Right cardiac atrium (tissue), 5 donors: ENCODE measurements around the gene SERTM1. TPM values are rescaled to one million over a fixed set of nuclear protein-coding genes. Genes with fewer than 3 reads are reported as not detected.

ENCODE experiments used
- ATAC-seq, 2 donors: fragments of 200-7000 bp; cut with Tn5 transposase; one replicate each; pipeline versions ENCODE4 v1.8.0 to v1.9.1; 2020; ENCODE audit warnings: moderate library complexity in 2 of 2, mild to moderate bottlenecking in 1 of 2
- DNase-seq, 3 donors: peaks; one replicate each; pipeline ENCODE4 v3.0.0-alpha.2; 2020
- H3K27ac ChIP-seq: one replicate; pipeline ENCODE4 v1.5.1; 2013; ENCODE audit warnings: mild to moderate bottlenecking, low read length, control low read depth, moderate library complexity
- H3K27me3 ChIP-seq: one replicate; pipeline ENCODE4 v1.6.1; 2013; ENCODE audit not compliant: control insufficient read depth, insufficient read depth
- H3K4me1 ChIP-seq: one replicate; pipeline ENCODE4 v1.6.1; 2013; ENCODE audit warnings: low read length; ENCODE audit not compliant: control insufficient read depth, insufficient read depth
- H3K4me3 ChIP-seq: one replicate; pipeline ENCODE4 v1.5.1; 2013; ENCODE audit warnings: low read length, control low read depth
- H3K9me3 ChIP-seq: one replicate; pipeline ENCODE4 v1.6.1; 2013; ENCODE audit warnings: low read length; ENCODE audit not compliant: control insufficient read depth
- WGBS: extraction: QIAGEN DNeasy Blood & Tissue Kit; methylation state at CpG from one replicate; pipeline ENCODE4 v1.1.7; 2013; 5-methylcytosine and 5-hydroxymethylcytosine counted together
- intact Hi-C, 4 donors: fragments of 100-400 bp; cut with DNase I; formaldehyde crosslinking; loops; one replicate each; pipeline versions ENCODE4 v1.11.0 to v1.14.0; 2022 to 2023
- polyA plus RNA-seq: library from polyadenylated mRNA; stranded (reverse); fragments of 200-250 nt; gene quantifications from one replicate; pipeline ENCODE4 v1.2.3, GENCODE V29; 2013
- total RNA-seq, 4 donors: library from RNA; stranded (reverse); fragmentation: NEBNext Ultra II Directional; extraction: Animal tissue kit (Norgen Biotek cat#: 25700); gene quantifications; one replicate each; pipeline ENCODE4 v1.2.1, GENCODE V29; 2021
- donor health status: healthy with polysubstance abuse.
- donor health status: DM: no; HTN: yes; CAD: no.
- donor health status: DM: no; HTN: no; CAD: no.
- donor health status: DM: no; HTN: yes; CAD: no; lungs with severe emphysema.
- donor health status: DM: yes; HTN: yes; CAD: no.

Gene SERTM1
- total and polyA plus RNA-seq, 5 donors: 0.02 to 0.25 (median 0.15) TPM; not detected in 1

DNA sequence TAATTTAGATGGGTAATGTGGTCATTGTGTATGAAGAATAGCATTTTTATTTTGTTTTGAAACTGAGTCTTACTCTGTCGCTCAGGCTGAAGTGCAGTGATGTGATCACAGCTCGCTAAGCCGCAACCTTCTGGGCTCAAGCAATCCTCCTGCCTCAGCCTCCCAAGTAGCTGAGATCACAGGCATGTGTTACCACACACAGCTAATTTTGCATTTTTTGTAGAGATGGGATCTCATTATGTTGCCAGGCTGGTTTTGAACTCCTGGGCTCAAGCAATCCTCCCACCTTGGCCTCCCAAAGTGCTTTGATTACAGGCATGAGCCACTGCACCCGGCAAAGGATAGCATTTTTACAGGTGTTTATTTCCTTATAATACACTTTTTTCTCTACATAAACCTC is 36.6 kb downstream of the SERTM1 start:
- ATAC-seq (no peak), DNase-seq (no peak)
- Histone ChIP-seq H3K4me3 (no peak overlapping the region), H3K27me3 (no peaks in the 10 kb centered on the region), H3K27ac (no peak overlapping the region), H3K9me3 (no peaks in the 10 kb centered on the region), H3K4me1 (no peaks in the 10 kb centered on the region)
- 89% methylated on average over 4 of the region's 4 CpGs for WGBS
- intact Hi-C loops: no loop called here

DNA sequence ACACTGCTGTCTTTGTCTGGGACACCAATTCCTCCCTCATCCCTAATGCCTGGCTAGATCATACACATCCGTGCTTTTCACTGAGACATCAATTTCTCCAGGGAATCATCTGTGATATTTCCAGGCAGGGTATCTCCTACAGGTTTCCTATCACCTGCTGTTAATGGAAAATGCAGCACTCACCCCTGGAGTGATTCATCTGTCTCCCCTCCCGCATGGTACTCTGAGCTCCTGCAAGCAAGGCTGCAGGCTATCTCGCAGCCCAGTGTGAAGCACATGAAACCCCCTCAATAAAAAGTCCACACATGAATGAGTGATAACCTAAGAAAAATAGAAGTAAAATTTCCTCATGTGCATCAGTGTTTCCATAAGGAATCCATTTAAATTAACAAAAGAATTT is 38.5 kb downstream of the SERTM1 start:
- ATAC-seq (no peak), DNase-seq (no peak)
- H3K27me3 ChIP-seq: no peaks in the 10 kb centered on the region
- 55% methylated on average over 3 of the region's 3 CpGs for WGBS
- no peak overlapping the region for H3K27ac ChIP-seq
- no peaks in the 10 kb centered on the region for H3K4me1 ChIP-seq
- no peaks in the 10 kb centered on the region for H3K9me3 ChIP-seq
- no peak overlapping the region for H3K4me3 ChIP-seq
- intact Hi-C loops: no loop called here

DNA sequence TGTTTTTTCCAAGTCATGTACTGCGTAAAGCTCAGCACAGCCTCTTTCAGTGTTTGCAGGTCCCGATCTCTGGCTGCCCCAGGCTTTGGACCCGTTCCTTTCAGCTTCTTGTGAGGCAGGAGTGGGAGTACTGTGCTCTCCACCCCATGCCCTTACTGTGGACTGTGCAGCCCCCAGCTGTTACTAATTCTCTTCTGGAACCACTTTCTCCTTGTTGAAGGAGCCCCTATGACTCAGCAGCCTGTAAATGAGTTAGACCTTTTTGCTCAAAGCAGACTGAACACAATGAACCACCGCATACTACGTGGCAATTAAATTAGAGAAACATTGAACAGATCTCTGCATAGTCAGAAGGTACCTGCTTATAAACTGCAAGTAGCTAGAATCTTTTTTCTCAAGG is 39.0 kb downstream of the SERTM1 start:
- no peak for ATAC-seq
- 66% methylated on average over 5 of the region's 5 CpGs for WGBS
- intact Hi-C loops: no loop called here
- Histone ChIP-seq H3K27me3 (no peaks in the 10 kb centered on the region), H3K4me3 (no peak overlapping the region), H3K9me3 (no peaks in the 10 kb centered on the region), H3K27ac (no peak overlapping the region), H3K4me1 (no peaks in the 10 kb centered on the region)
- no peak for DNase-seq

DNA sequence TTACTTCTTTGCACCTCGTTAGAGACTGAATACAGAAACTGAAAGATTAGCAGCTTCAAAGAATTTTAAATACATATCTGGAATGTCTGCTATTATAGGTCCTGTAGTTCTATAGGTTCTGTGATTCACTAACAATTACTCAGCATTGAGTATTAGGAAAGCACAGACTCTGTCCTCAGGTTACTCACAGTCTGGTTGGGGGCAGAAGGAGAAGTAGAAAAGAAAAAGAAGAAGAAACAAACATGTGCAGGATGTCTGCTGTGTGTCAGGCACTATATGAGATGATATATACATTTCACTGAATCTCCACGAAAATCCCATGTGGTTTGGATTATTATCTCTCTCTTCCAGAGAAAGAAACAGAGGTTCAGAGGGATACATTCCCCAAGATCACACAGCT is 40.1 kb downstream of the SERTM1 start:
- 8% methylated on average over 2 of the region's 2 CpGs for WGBS
- no peak overlapping the region for H3K27ac ChIP-seq

DNA sequence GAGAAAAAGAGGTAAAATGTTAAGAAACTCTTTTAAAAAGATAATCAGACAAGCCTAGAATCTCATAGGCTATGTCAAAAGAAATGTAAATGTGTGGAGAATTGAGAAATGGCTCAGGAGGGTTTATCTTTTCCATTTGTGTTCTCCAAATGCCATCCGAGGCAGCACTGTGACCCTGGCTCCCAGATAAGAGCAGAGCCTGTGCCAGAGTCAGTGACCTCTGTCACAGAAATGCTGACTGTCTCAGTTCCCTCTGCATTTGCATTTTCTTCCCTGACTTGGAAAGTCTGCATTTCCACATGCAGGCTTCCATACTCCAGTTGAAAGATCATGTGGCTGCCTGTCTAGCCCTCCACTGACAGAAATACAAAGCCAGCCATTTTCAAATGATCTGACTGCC is 42.0 kb downstream of the SERTM1 start:
- ATAC-seq (no peak), DNase-seq (no peak)
- H3K27ac ChIP-seq: no peak overlapping the region
- no peaks in the 10 kb centered on the region for H3K4me1 ChIP-seq
- WGBS: 21% methylated on average over 1 of the region's 1 CpG
- no peaks in the 10 kb centered on the region for H3K27me3 ChIP-seq
- no peak overlapping the region for H3K4me3 ChIP-seq
- H3K9me3 ChIP-seq: no peaks in the 10 kb centered on the region
- intact Hi-C loops: no loop called here

More for the DNA sequence above, 40.1 kb downstream of the SERTM1 start:
- Histone ChIP-seq H3K4me3 (no peak overlapping the region), H3K9me3 (no peaks in the 10 kb centered on the region), H3K27me3 (no peaks in the 10 kb centered on the region), H3K4me1 (no peaks in the 10 kb centered on the region)
- intact Hi-C loops: no loop called here
- no peak for DNase-seq
- ATAC-seq: no peak

DNA sequence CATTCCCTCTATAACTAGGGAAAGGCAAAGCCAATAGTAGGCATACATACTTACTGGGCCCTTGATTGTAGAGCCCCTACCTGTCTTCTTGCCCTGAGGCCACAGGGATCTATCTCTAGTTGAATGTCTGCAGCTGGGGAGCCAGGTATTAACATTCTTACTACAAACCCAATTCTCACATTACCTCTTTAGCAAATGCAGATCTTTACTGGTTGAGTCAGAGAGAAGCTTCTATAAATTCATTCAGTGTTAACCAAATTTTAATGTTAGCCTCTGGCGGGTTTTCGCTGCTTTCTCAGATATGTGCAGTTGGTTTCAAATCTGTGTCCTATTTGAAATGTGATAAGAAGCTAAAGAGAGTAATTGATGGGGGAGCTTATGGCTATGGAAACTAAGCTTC is 43.2 kb downstream of the SERTM1 start:
- H3K27me3 ChIP-seq: no peaks in the 10 kb centered on the region
- H3K4me1 ChIP-seq: no peaks in the 10 kb centered on the region
- no peak overlapping the region for H3K27ac ChIP-seq
- ATAC-seq (no peak), DNase-seq (no peak)
- H3K9me3 ChIP-seq: no peaks in the 10 kb centered on the region
- no peak overlapping the region for H3K4me3 ChIP-seq
- intact Hi-C loops: no loop called here
- WGBS: 90% methylated on average over 2 of the region's 2 CpGs

DNA sequence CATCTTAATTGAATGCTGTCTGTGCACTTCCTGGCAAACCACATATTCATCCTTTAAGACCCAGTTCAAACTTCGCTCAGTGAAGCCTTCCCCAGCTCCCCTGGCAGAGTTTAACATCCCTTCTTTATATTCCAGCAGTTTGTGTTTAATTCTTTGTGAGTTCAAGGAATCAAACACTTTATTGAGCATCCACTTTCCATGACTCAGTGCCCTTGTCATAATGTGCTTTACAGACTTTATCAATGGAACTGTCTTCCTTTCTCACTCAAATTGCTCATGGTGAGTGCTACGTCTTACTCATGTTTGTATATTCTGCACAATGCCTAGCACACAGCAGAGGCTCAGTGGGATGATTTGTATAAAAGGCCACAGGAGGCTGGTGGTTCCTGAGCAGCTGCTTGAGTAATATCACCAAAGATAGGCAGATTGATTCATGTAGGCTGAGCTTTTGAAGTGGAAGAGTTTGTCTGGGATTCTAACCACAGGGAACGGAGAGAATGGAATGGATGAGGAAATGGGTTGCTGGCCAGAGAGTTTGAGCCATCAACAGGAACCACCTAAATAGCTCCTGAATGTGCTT is 44.2 kb downstream of the SERTM1 start:
- ATAC-seq (no peak), DNase-seq (no peak)
- intact Hi-C loops: no loop called here
- H3K4me3 ChIP-seq: no peak overlapping the region
- no peaks in the 10 kb centered on the region for H3K27me3 ChIP-seq
- H3K4me1 ChIP-seq: no peaks in the 10 kb centered on the region
- 62% methylated on average over 3 of the region's 3 CpGs for WGBS
- no peaks in the 10 kb centered on the region for H3K9me3 ChIP-seq
- H3K27ac ChIP-seq: no peak overlapping the region

DNA sequence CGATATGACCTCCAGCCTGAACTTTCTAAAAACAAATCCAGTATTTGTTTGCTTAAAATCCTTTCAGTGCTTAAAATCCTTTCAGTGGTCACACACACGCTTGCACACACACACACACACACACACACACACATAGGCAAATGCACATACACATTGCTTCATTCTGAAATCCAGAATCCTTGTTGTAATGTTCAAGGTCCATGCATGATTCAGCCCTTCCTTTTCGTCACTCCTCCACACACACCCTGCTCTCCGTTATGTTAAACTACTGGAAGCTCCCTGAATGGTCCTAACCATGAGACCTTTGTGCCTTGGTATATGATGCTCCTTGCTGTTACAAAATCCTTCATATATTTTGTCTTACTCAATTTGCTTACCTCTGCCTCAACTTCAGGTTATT is 44.9 kb downstream of the SERTM1 start:
- Histone ChIP-seq H3K27me3 (no peaks in the 10 kb centered on the region), H3K4me3 (no peak overlapping the region), H3K4me1 (no peaks in the 10 kb centered on the region), H3K27ac (no peak overlapping the region), H3K9me3 (no peaks in the 10 kb centered on the region)
- WGBS: 84% methylated on average over 4 of the region's 4 CpGs
- DNase-seq (no peak), ATAC-seq (no peak)
- intact Hi-C loops: no loop called here

DNA sequence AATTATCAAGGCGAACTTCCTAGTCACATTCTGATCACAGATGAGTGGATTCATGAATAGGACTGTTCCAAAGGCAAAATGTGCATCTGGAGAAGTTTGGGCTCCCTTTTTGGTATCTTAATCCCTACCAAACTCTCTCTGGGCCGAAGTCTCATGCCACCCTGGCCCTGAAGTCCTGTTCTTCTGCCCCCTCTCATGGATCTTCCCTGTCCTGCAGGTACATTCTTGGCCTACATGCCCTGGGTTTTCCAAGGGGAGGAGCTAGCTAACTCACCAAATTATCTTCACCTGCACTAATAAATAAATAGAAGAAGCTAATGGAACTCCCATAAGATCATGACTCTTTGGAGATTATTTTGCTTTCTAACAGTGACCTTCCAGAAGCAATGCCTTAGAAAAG is 50.3 kb downstream of the SERTM1 start:
- Histone ChIP-seq H3K27me3 (no peaks in the 10 kb centered on the region), H3K4me1 (no peaks in the 10 kb centered on the region), H3K27ac (no peak overlapping the region), H3K9me3 (no peaks in the 10 kb centered on the region), H3K4me3 (no peak overlapping the region)
- ATAC-seq (no peak), DNase-seq (no peak)
- 77% methylated on average over 2 of the region's 2 CpGs for WGBS
- intact Hi-C loops: no loop called here

DNA sequence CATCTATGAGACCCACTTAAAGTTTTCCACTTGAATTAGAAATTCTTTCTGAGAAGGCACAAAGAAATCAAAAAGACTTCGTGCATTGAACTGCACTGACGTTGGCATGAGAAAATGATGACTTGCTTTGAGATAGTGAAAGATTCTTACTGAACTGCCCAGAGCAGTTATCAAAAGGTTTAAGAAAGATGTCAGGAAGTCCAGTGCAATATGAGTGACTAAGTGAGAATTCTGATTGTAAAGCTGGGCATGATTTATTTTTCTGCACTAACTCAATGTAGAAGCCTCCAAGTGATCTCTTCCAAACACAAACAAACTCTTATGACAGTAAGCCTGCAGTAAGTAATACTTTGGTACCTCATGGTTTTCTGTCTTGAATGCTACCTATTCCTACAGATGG is 52.1 kb downstream of the SERTM1 start:
- Histone ChIP-seq H3K27me3 (no peaks in the 10 kb centered on the region), H3K9me3 (no peaks in the 10 kb centered on the region), H3K4me3 (no peak overlapping the region), H3K4me1 (no peaks in the 10 kb centered on the region), H3K27ac (no peak overlapping the region)
- WGBS: 67% methylated on average over 2 of the region's 2 CpGs
- intact Hi-C loops: no loop called here
- DNase-seq: no peak
- no peak for ATAC-seq

DNA sequence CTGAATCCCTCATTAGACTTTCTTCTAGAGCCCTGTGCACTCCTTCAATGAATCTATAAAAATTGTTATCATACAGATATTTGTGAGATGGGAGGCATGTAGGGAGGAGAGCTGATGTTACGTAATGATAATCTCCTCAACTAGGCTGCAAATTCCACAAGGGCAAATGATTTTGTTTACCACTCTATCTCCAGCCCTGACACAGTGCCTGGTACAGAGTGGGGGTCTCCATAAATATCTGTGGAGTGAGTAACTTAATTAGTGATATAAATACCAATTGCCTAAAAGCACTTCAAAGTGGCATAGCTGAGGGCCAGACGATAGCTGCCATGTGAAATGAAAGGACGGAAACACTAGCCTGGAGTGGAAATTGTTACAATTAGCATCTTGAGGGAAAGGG is 54.2 kb downstream of the SERTM1 start:
- no peak for ATAC-seq
- H3K9me3 ChIP-seq: no peaks in the 10 kb centered on the region
- no peaks in the 10 kb centered on the region for H3K4me1 ChIP-seq
- H3K27ac ChIP-seq: no peak overlapping the region
- no peak for DNase-seq
- no peak overlapping the region for H3K4me3 ChIP-seq
- no peaks in the 10 kb centered on the region for H3K27me3 ChIP-seq
- 82% methylated on average over 3 of the region's 3 CpGs for WGBS
- intact Hi-C loops: no loop called here

DNA sequence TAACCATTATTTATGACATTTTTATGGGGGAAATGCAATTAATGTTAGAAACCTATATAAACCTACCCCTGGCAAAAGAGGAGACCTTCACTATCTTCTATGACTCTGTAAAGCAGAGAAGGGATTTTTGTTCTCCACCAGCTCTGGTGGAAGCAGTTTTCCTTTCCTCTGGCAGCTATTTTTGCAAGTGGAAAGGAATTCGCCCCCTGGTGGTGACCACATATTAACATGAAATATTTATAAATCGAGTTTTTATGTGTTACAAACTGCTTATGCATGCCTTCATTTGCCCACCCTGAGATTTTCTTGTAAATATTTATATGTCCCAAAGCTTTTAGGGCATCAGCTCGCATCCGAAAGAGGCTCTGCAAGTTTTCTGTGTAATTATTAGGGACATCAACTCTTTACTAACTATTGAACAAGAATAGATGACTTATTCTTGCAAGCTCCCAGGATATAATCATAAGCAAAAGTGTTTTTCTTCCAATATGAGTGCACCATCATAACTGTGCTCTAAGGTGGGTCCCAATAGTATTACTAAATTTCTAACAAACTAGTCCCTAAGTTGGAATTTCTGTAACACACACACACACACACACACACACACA is 62.4 kb downstream of the SERTM1 start:
- WGBS: 23% methylated on average over 4 of the region's 4 CpGs
- DNase-seq: peak in 2 of 3 donors; percentile 23 to 45

More for the DNA sequence above, 62.4 kb downstream of the SERTM1 start:
- H3K27me3 ChIP-seq: no peaks in the 10 kb centered on the region
- no peak overlapping the region for H3K4me3 ChIP-seq
- intact Hi-C loops: loop anchor here in 3 of 4 donors (2.0 to 10.0 kb wide), 4 partner anchors 283 to 761 kb away; no protein-coding TSS in a partner anchor
- no peak for ATAC-seq
- no peaks in the 10 kb centered on the region for H3K4me1 ChIP-seq
- H3K27ac ChIP-seq: no peak overlapping the region
- no peaks in the 10 kb centered on the region for H3K9me3 ChIP-seq
